ENCODE data around the gene NEK4. TPM values are rescaled to one million over a fixed set of nuclear protein-coding genes. Genes with fewer than 3 reads are reported as not detected.

The NEK4 gene
- total and polyA plus RNA-seq, 10 of the 15 experiments (the other 5 are each of a cell fraction or from before 2014, with no cell fraction given) = 7.0 to 29.1 (median 16.4) TPM

GRCh38 chr3:52790337-52790736, 19.6 kb upstream of the NEK4 start:
- H3K36me3 ChIP-seq (ENCODE audit: control insufficient read depth in 2 of 2, insufficient read depth in 2 of 2, low read length in 1 of 2) = no peaks in the 10 kb centered on the region
- H3K79me2 ChIP-seq (ENCODE audit: control insufficient read depth, insufficient read depth, low read length) = no peaks in the 10 kb centered on the region
- no TSS peak for BruUV-seq (replicated peaks)
- no peak overlapping the region for H3K9ac ChIP-seq (ENCODE audit: control insufficient read depth, insufficient read depth, low read length)
- H3K27me3 ChIP-seq (replicated peaks in 1 of 2; ENCODE audit: control insufficient read depth in 2 of 2, insufficient read depth in 2 of 2, low read length in 1 of 2) = no peaks in the 10 kb centered on the region; a peak in 1 of 4 replicates
- H3K27ac ChIP-seq (ENCODE audit: control insufficient read depth, insufficient read depth) = no peak overlapping the region
- ChIA-PET SMC1A (ENCODE audit: uncharacterized antibody, unreplicated experiment) (no interaction called here), RAD21 (ENCODE audit: unreplicated experiment) (no interaction called here), CTCF (interaction anchor here (1.0 kb wide), 1 partner anchor 8 kb away, joined by 4 read pairs; no protein-coding TSS in a partner anchor), POLR2A (no interaction called here)
- H3K4me2 ChIP-seq (ENCODE audit: control insufficient read depth, insufficient read depth) = no peak overlapping the region
- TF ChIP-seq STAT1 (conservative IDR thresholded peaks at IDR 0.05) = no peak
- no peak for TF ChIP-seq RELB (IDR thresholded peaks at IDR 0.05; ENCODE audit: low read depth)
- no peak for TF ChIP-seq IKZF2 (IDR thresholded peaks at IDR 0.05)
- no peak for TF ChIP-seq USF2 (IDR thresholded peaks at IDR 0.05; ENCODE audit: borderline replicate concordance, low read depth, low read length)
- TF ChIP-seq NBN (IDR thresholded peaks at IDR 0.05) = no peak
- no peak for TF ChIP-seq ZBED1 (IDR thresholded peaks at IDR 0.05; ENCODE audit: borderline replicate concordance)
- no peak for TF ChIP-seq BCL3 (IDR thresholded peaks at IDR 0.05; ENCODE audit: borderline replicate concordance, insufficient read depth, low read depth, low read length, poor library complexity, severe bottlenecking)
- TF ChIP-seq SUZ12 (IDR thresholded peaks at IDR 0.05; ENCODE audit: unreplicated experiment) = no peak
- TF ChIP-seq EZH2 (IDR thresholded peaks at IDR 0.05; ENCODE audit: borderline replicate concordance, control insufficient read depth, low read depth, low read length) = no peak
- no peak for TF ChIP-seq SMC3 (IDR thresholded peaks at IDR 0.05; ENCODE audit: borderline replicate concordance, low read length)
- TF ChIP-seq ELK1 (IDR thresholded peaks at IDR 0.05; ENCODE audit: low read depth, low read length) = no peak
- no peak for TF ChIP-seq TBL1XR1 (IDR thresholded peaks at IDR 0.05; ENCODE audit: low read depth, low read length)
- TF ChIP-seq TAF1 (IDR thresholded peaks at IDR 0.05; ENCODE audit: borderline replicate concordance, low read depth, low read length) = no peak
- TF ChIP-seq ZNF207 (IDR thresholded peaks at IDR 0.05; ENCODE audit: borderline replicate concordance) = no peak
- TF ChIP-seq WRNIP1 (IDR thresholded peaks at IDR 0.05; ENCODE audit: borderline replicate concordance, low read depth, low read length) = no peak
- TF ChIP-seq RUNX3 (IDR thresholded peaks at IDR 0.05; ENCODE audit: low read length) = no peak
- no peak for TF ChIP-seq ETV6 (conservative IDR thresholded peaks at IDR 0.05 in 1 of 2, IDR thresholded peaks at IDR 0.05 in 1 of 2; ENCODE audit: borderline replicate concordance in 1 of 2, low read depth in 1 of 2)
- DNase-seq (ENCODE audit: low read depth, low spot score) (no peak), ATAC-seq (no peak), FAIRE-seq (no peak)
- 24% methylated on average over 7 of the region's 7 CpGs for WGBS (ENCODE audit: insufficient coverage, insufficient replicate concordance, low lambda C conversion rate, missing lambda C conversion rate)
- no peak overlapping the region for H3K4me3 ChIP-seq
- no peaks in the 10 kb centered on the region for H4K20me1 ChIP-seq (ENCODE audit: control insufficient read depth, insufficient read depth)
- H3K4me1 ChIP-seq (ENCODE audit: control insufficient read depth, insufficient read depth, low read length) = no peaks in the 10 kb centered on the region
- in situ Hi-C loops (cut with MboI) = no loop called here
- H3K9me3 ChIP-seq (replicated peaks; ENCODE audit: control insufficient read depth, insufficient read depth, low read length) = no peaks in the 10 kb centered on the region
- intact Hi-C loops (cut with micrococcal nuclease; ENCODE audit: unreplicated experiment) = no loop called here
- H2AFZ ChIP-seq (ENCODE audit: control insufficient read depth, low read depth, low read length) = no peak overlapping the region

All from GM12878 (cell line).